ENCODE data around the gene POLR2H.

The POLR2H gene

DNA sequence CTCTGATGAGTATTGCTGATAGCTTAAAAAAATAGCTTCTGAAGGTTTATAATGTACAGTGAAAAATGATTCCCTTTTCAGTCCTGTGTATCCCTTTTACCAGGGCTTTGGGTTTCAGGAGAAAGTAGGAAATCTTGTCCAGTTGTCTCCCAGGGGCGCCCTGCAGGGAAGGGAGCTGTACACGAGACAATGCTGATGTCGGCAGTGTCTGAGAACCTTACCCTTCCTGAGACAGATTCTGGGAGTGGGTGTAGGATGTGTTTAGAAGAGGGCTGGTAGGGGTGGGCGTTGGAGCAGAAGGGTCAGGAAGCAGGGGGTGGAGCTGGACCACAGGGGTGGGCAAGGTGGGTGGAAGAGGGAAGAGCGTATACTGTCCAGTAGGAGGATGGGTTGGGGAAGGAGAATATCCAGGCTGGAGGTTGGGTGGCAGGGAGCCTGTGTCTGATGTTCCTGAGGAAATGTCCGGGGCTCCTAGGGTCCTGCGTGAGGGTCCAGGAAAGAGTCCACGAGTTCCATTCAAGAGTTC, 10.8 kb downstream of the POLR2H start:
- Histone ChIP-seq H3K9me3 (ENCODE audit: control insufficient read depth, low read length) (no peaks in the 10 kb centered on the region), H3K4me2 (ENCODE audit: low read length) (no peak overlapping the region), H2AFZ (no peak overlapping the region), H3K4me1 (peaks cover 6% of the 10 kb centered on the region), H3K79me2 (no peaks in the 10 kb centered on the region), H3K4me3 (ENCODE audit: low read depth, low read length) (no peak overlapping the region), H3K9ac (no peak overlapping the region), H3K36me3 (ENCODE audit: control insufficient read depth, insufficient read depth, low read length) (no peaks in the 10 kb centered on the region), H3K27ac (no peak overlapping the region), H3K27me3 (ENCODE audit: control insufficient read depth, insufficient read depth, low read length) (no peaks in the 10 kb centered on the region)
- TF ChIP-seq, protein P1, sequence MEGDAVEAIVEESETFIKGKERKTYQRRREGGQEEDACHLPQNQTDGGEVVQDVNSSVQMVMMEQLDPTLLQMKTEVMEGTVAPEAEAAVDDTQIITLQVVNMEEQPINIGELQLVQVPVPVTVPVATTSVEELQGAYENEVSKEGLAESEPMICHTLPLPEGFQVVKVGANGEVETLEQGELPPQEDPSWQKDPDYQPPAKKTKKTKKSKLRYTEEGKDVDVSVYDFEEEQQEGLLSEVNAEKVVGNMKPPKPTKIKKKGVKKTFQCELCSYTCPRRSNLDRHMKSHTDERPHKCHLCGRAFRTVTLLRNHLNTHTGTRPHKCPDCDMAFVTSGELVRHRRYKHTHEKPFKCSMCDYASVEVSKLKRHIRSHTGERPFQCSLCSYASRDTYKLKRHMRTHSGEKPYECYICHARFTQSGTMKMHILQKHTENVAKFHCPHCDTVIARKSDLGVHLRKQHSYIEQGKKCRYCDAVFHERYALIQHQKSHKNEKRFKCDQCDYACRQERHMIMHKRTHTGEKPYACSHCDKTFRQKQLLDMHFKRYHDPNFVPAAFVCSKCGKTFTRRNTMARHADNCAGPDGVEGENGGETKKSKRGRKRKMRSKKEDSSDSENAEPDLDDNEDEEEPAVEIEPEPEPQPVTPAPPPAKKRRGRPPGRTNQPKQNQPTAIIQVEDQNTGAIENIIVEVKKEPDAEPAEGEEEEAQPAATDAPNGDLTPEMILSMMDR (IDR thresholded peaks at IDR 0.05) = no peak

DNA sequence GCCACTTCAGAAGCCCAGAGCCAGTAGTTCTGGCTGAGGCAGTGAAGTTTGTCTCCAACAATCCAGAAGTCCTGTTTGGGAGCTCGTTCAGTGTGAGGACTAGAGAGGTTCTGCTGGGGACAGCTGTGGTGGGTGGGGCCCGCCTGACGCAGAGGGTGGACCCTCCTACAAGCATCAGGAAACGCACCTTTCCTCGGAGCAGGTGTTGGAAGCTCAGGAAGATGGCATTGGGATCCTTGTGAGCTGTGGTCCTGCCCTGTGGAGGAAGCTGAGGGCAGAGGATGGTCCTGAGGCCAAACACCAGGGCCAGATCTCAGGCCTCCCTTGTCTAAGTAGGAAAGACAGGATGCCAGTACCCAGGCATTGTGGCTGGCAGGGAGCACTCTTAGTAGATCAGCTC, 11.4 kb downstream of the POLR2H start:
- Histone ChIP-seq H2AFZ (no peak overlapping the region), H3K79me2 (no peaks in the 10 kb centered on the region), H3K4me1 (peaks cover 6% of the 10 kb centered on the region), H3K27ac (no peak overlapping the region), H3K4me3 (ENCODE audit: low read depth, low read length) (no peak overlapping the region), H3K9me3 (ENCODE audit: control insufficient read depth, low read length) (no peaks in the 10 kb centered on the region), H3K27me3 (ENCODE audit: control insufficient read depth, insufficient read depth, low read length) (no peaks in the 10 kb centered on the region), H3K9ac (no peak overlapping the region), H3K36me3 (ENCODE audit: control insufficient read depth, insufficient read depth, low read length) (no peaks in the 10 kb centered on the region), H3K4me2 (ENCODE audit: low read length) (no peak overlapping the region)
- TF ChIP-seq, protein P1 (IDR thresholded peaks at IDR 0.05) = no peak

DNA sequence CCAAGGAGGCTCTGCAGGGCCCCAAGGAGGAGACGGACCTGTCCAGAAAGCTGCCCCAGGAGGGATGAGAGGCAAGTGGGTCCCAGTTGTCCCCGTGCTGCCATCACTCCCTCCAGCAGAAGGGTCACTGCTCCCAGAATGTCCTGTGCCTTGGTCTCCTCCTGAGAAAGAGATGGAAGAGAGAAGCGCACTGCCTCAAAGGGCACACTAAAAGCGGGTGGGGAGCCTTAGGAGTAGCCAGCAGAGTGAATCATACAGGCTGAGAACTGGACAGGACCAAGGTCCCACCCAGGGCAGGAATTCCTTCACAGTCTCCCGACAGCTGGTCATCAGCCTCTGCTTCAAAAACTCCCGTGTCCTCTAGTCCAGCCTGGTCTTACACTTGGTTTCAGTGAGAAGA, 11.9 kb downstream of the POLR2H start:
- Histone ChIP-seq H3K4me3 (ENCODE audit: low read depth, low read length) (no peak overlapping the region), H3K9me3 (ENCODE audit: control insufficient read depth, low read length) (no peaks in the 10 kb centered on the region), H3K36me3 (ENCODE audit: control insufficient read depth, insufficient read depth, low read length) (no peaks in the 10 kb centered on the region), H2AFZ (no peak overlapping the region), H3K4me1 (peaks cover 6% of the 10 kb centered on the region), H3K27me3 (ENCODE audit: control insufficient read depth, insufficient read depth, low read length) (no peaks in the 10 kb centered on the region), H3K79me2 (no peaks in the 10 kb centered on the region), H3K27ac (no peak overlapping the region), H3K4me2 (ENCODE audit: low read length) (no peak overlapping the region), H3K9ac (no peak overlapping the region)
- TF ChIP-seq, protein P1 (IDR thresholded peaks at IDR 0.05) = no peak

DNA sequence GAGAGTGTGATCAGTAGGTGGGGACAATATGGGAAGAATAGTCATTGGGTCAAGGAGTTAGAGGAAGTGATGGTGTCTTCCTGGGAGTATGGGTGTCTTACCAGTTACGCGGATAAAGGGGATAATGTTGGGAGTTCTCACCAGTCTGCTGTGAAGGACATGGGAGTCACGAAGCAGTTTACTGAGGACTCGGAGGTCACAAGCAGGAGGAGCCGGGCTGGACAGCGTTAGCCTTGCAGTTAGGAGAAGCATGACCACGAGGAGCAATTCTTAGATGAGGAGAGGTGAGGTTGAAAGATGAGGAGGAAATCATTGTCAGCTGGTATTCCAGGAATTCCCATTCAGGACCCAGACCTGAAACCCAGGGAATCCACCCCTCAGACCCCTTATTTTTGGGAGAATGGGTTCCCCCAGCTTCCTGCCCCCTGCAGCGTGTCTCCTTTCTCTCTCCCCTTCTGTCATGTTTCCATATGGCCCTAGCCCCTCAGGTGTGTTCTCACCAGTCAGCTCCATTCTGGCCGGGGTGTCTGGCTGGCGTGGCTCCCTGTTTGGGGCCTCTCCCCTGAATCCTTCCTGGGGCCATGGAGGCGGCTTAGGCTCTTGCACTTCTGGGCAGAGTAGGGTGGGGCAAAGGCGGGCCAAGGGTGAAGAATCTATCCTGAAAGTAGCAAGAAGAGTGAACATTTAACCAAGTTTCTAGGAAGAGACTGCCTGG, 14.4 kb downstream of the POLR2H start:
- Histone ChIP-seq H3K9ac (no peak overlapping the region), H3K4me3 (ENCODE audit: low read depth, low read length) (no peak overlapping the region), H3K36me3 (ENCODE audit: control insufficient read depth, insufficient read depth, low read length) (no peaks in the 10 kb centered on the region), H3K27me3 (ENCODE audit: control insufficient read depth, insufficient read depth, low read length) (no peaks in the 10 kb centered on the region), H3K4me2 (ENCODE audit: low read length) (no peak overlapping the region), H3K4me1 (peaks cover 6% of the 10 kb centered on the region), H2AFZ (no peak overlapping the region), H3K27ac (no peak overlapping the region), H3K79me2 (no peaks in the 10 kb centered on the region), H3K9me3 (ENCODE audit: control insufficient read depth, low read length) (no peaks in the 10 kb centered on the region)
- TF ChIP-seq, protein P1 (IDR thresholded peaks at IDR 0.05) = no peak

DNA sequence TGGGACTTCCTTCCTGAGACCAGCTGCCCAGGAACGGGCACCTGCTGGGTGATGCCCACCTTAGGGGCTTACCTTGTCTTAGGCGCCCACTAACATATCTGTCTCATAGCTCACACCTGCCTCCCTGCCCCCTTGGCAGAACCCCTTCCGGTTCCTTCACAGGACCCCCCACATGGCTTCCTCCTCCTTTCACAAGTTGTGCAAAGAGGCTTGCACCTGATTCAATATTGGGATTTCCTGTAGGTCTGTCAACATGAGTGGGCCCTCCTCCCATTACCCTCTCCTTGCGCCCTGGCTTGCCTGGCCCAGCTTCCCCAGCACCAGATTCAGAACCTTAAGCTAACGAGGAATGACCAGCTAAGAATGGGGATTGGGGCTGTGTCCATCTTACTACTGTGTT, 15.9 kb downstream of the POLR2H start:
- H3K27ac ChIP-seq = no peak overlapping the region
- TF ChIP-seq, protein P1 (IDR thresholded peaks at IDR 0.05) = no peak
- H3K4me2 ChIP-seq (ENCODE audit: low read length) = no peak overlapping the region
- no peaks in the 10 kb centered on the region for H3K27me3 ChIP-seq (ENCODE audit: control insufficient read depth, insufficient read depth, low read length)
- H3K36me3 ChIP-seq (ENCODE audit: control insufficient read depth, insufficient read depth, low read length) = no peaks in the 10 kb centered on the region
- H3K9ac ChIP-seq = no peak overlapping the region
- H3K9me3 ChIP-seq (ENCODE audit: control insufficient read depth, low read length) = no peaks in the 10 kb centered on the region
- no peak overlapping the region for H3K4me3 ChIP-seq (ENCODE audit: low read depth, low read length)
- H2AFZ ChIP-seq = no peak overlapping the region
- no peaks in the 10 kb centered on the region for H3K79me2 ChIP-seq
- no peaks in the 10 kb centered on the region for H3K4me1 ChIP-seq

All from parathyroid adenoma (tissue), 2 donors.